ENCODE data around the gene GP5. TPM values are rescaled to one million over a fixed set of nuclear protein-coding genes. Genes with fewer than 3 reads are reported as not detected.

GP5 gene
- polyA plus RNA-seq, 1 of the 3 experiments (the other 2 are of a cell fraction): 0.13 TPM

DNA sequence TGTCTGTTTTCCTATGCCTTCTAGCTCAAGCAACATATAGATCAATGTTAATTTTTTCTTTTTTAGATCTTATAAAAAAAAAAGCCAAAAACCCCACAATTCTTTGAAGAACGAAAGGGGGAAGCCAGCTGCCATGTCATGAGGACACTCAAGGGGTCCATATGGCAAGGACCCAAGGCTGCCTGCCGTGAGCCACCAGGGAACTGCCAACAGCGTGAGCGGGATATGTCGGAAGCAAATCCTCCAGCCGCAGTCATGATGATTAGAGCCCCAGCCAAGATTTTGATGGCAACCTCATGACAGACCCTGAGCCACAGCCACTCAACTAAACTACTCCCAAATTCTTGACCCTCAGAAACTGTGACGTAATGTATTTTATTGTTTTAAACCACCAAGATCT is 6.5 kb downstream of the GP5 start:
- H4K20me1 ChIP-seq (ENCODE audit: insufficient read depth): no peaks in the 10 kb centered on the region
- WGBS (ENCODE audit: low lambda C conversion rate): 82% methylated on average over 7 of the region's 7 CpGs
- peaks cover 6% of the 10 kb centered on the region for H3F3A ChIP-seq (replicated peaks; ENCODE audit: insufficient read depth)
- H3K27ac ChIP-seq (ENCODE audit: low read depth in 2 of 2, low read length in 1 of 2): no peak overlapping the region
- no peaks in the 10 kb centered on the region; the same call in 1 of the 2 replicates for H3K9me3 ChIP-seq
- H3K27me3 ChIP-seq (ENCODE audit: insufficient read depth): no peaks in the 10 kb centered on the region
- H3K79me2 ChIP-seq (ENCODE audit: insufficient read depth): no peaks in the 10 kb centered on the region
- no peaks in the 10 kb centered on the region for H3K36me3 ChIP-seq (replicated peaks in 1 of 2; ENCODE audit: control insufficient read depth in 1 of 2, insufficient read depth in 2 of 2, low read length in 1 of 2)
- H3K9ac ChIP-seq: no peak overlapping the region
- POLR2A ChIA-PET: interaction anchor here (1.2 kb wide), 1 partner anchor 10 kb away, joined by 3 read pairs; no protein-coding TSS in a partner anchor
- no peaks in the 10 kb centered on the region; a peak in 1 of 4 replicates for H3K4me1 ChIP-seq (ENCODE audit: control insufficient read depth in 1 of 2, insufficient read depth in 2 of 2, low read depth in 1 of 2, low read length in 1 of 2)
- CTCF ChIA-PET: interaction anchor here (0.7 to 2.2 kb wide), 4 partner anchors 11 to 59 kb away, joined by 4 to 8 read pairs (median 4); no protein-coding TSS in a partner anchor
- no peaks in the 10 kb centered on the region for H3K9me2 ChIP-seq
- no peak overlapping the region for H3K4me2 ChIP-seq
- no peak overlapping the region for H2AFZ ChIP-seq (ENCODE audit: low read depth)
- TF ChIP-seq, protein P1, sequence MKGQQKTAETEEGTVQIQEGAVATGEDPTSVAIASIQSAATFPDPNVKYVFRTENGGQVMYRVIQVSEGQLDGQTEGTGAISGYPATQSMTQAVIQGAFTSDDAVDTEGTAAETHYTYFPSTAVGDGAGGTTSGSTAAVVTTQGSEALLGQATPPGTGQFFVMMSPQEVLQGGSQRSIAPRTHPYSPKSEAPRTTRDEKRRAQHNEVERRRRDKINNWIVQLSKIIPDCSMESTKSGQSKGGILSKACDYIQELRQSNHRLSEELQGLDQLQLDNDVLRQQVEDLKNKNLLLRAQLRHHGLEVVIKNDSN (IDR thresholded peaks at IDR 0.05; ENCODE audit: borderline replicate concordance, low read depth): no peak
- TF ChIP-seq, protein P2, sequence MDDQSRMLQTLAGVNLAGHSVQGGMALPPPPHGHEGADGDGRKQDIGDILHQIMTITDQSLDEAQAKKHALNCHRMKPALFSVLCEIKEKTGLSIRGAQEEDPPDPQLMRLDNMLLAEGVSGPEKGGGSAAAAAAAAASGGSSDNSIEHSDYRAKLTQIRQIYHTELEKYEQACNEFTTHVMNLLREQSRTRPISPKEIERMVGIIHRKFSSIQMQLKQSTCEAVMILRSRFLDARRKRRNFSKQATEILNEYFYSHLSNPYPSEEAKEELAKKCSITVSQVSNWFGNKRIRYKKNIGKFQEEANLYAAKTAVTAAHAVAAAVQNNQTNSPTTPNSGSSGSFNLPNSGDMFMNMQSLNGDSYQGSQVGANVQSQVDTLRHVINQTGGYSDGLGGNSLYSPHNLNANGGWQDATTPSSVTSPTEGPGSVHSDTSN (IDR thresholded peaks at IDR 0.05): no peak
- TF ChIP-seq ELF1 (IDR thresholded peaks at IDR 0.05): no peak
- H3K4me3 ChIP-seq (ENCODE audit: low read depth in 2 of 2, low read length in 1 of 2): no peak overlapping the region
- no peak for DNase-seq

DNA sequence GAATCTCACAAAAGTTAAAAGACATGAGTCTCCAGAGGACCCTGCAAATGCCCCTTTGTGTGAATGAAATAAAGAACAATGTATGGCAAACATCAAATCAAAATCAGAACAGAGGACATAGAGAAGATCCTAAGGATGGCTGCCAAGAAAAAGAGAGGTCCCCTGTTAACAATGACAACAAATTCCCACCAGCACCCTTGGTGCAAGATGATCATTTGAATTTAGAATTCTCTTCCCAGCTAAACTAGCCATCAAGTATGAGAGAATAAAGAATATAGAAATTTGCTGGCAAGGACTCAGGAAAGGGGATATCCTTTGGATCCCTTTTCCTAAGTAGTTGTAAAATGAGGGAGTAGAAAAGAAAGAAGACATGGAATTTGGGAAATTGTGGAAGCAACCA is 8.2 kb downstream of the GP5 start:
- Histone ChIP-seq H2AFZ (ENCODE audit: low read depth) (no peak overlapping the region), H3K36me3 (replicated peaks in 1 of 2; ENCODE audit: control insufficient read depth in 1 of 2, insufficient read depth in 2 of 2, low read length in 1 of 2) (no peaks in the 10 kb centered on the region), H3K27ac (ENCODE audit: low read depth in 2 of 2, low read length in 1 of 2) (no peak overlapping the region), H3K9me2 (no peaks in the 10 kb centered on the region), H3K9ac (no peak overlapping the region), H3K4me2 (no peak overlapping the region), H3K9me3 (no peaks in the 10 kb centered on the region; the same call in 1 of the 2 replicates), H3F3A (replicated peaks; ENCODE audit: insufficient read depth) (peaks cover 6% of the 10 kb centered on the region), H3K4me3 (ENCODE audit: low read depth in 2 of 2, low read length in 1 of 2) (no peak overlapping the region), H3K4me1 (ENCODE audit: control insufficient read depth in 1 of 2, insufficient read depth in 2 of 2, low read depth in 1 of 2, low read length in 1 of 2) (no peaks in the 10 kb centered on the region; a peak in 1 of 4 replicates), H4K20me1 (ENCODE audit: insufficient read depth) (no peaks in the 10 kb centered on the region), H3K79me2 (ENCODE audit: insufficient read depth) (no peaks in the 10 kb centered on the region), H3K27me3 (ENCODE audit: insufficient read depth) (no peaks in the 10 kb centered on the region)
- DNase-seq: no peak
- TF ChIP-seq, protein P3, sequence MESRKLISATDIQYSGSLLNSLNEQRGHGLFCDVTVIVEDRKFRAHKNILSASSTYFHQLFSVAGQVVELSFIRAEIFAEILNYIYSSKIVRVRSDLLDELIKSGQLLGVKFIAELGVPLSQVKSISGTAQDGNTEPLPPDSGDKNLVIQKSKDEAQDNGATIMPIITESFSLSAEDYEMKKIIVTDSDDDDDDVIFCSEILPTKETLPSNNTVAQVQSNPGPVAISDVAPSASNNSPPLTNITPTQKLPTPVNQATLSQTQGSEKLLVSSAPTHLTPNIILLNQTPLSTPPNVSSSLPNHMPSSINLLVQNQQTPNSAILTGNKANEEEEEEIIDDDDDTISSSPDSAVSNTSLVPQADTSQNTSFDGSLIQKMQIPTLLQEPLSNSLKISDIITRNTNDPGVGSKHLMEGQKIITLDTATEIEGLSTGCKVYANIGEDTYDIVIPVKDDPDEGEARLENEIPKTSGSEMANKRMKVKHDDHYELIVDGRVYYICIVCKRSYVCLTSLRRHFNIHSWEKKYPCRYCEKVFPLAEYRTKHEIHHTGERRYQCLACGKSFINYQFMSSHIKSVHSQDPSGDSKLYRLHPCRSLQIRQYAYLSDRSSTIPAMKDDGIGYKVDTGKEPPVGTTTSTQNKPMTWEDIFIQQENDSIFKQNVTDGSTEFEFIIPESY (IDR thresholded peaks at IDR 0.05; ENCODE audit: borderline replicate concordance, low read depth): no peak
- TF ChIP-seq SMC3 (IDR thresholded peaks at IDR 0.05; ENCODE audit: low read depth, low read length) (no peak), FOXJ3 (CRISPR knock-in tag; IDR thresholded peaks at IDR 0.05) (no peak), ELF1 (IDR thresholded peaks at IDR 0.05) (no peak), JUND (IDR thresholded peaks at IDR 0.05) (no peak), EP300 (IDR thresholded peaks at IDR 0.05; ENCODE audit: borderline replicate concordance in 1 of 2, low read depth in 1 of 2, low read length in 1 of 2) (no peak), MEF2A (IDR thresholded peaks at IDR 0.05; ENCODE audit: borderline replicate concordance, low read depth) (no peak), MXI1 (IDR thresholded peaks at IDR 0.05; ENCODE audit: low read depth, low read length) (no peak), TEAD4 (IDR thresholded peaks at IDR 0.05; ENCODE audit: borderline replicate concordance, insufficient read depth) (no peak), RXRA (IDR thresholded peaks at IDR 0.05; ENCODE audit: borderline replicate concordance, low read depth) (no peak), POLR2AphosphoS5 (IDR thresholded peaks at IDR 0.05; ENCODE audit: low read depth, low read length) (no peak), GATA2 (CRISPR knock-in tag; IDR thresholded peaks at IDR 0.05) (no peak), RCOR1 (IDR thresholded peaks at IDR 0.05; ENCODE audit: low read length) (no peak)
- TF ChIP-seq, protein P4, sequence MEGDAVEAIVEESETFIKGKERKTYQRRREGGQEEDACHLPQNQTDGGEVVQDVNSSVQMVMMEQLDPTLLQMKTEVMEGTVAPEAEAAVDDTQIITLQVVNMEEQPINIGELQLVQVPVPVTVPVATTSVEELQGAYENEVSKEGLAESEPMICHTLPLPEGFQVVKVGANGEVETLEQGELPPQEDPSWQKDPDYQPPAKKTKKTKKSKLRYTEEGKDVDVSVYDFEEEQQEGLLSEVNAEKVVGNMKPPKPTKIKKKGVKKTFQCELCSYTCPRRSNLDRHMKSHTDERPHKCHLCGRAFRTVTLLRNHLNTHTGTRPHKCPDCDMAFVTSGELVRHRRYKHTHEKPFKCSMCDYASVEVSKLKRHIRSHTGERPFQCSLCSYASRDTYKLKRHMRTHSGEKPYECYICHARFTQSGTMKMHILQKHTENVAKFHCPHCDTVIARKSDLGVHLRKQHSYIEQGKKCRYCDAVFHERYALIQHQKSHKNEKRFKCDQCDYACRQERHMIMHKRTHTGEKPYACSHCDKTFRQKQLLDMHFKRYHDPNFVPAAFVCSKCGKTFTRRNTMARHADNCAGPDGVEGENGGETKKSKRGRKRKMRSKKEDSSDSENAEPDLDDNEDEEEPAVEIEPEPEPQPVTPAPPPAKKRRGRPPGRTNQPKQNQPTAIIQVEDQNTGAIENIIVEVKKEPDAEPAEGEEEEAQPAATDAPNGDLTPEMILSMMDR (IDR thresholded peaks at IDR 0.05): no peak
- TF ChIP-seq, protein P5, sequence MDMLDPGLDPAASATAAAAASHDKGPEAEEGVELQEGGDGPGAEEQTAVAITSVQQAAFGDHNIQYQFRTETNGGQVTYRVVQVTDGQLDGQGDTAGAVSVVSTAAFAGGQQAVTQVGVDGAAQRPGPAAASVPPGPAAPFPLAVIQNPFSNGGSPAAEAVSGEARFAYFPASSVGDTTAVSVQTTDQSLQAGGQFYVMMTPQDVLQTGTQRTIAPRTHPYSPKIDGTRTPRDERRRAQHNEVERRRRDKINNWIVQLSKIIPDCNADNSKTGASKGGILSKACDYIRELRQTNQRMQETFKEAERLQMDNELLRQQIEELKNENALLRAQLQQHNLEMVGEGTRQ (IDR thresholded peaks at IDR 0.05; ENCODE audit: borderline replicate concordance, low read depth, low read length): no peak
- TF ChIP-seq, protein P6, sequence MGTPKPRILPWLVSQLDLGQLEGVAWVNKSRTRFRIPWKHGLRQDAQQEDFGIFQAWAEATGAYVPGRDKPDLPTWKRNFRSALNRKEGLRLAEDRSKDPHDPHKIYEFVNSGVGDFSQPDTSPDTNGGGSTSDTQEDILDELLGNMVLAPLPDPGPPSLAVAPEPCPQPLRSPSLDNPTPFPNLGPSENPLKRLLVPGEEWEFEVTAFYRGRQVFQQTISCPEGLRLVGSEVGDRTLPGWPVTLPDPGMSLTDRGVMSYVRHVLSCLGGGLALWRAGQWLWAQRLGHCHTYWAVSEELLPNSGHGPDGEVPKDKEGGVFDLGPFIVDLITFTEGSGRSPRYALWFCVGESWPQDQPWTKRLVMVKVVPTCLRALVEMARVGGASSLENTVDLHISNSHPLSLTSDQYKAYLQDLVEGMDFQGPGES (IDR thresholded peaks at IDR 0.05; ENCODE audit: low read depth, low read length): no peak
- POLR2A ChIA-PET: no interaction called here
- CTCF ChIA-PET: interaction anchor here (0.8 to 2.2 kb wide), 3 partner anchors 8 to 50 kb away, joined by 3 to 8 read pairs (median 3); no protein-coding TSS in a partner anchor
